Keratinocyte (primary cell): ENCODE results near the gene SOAT1. TPM values are rescaled to one million over a fixed set of nuclear protein-coding genes. Genes with fewer than 3 reads are reported as not detected.

ENCODE experiments used
- DNase-seq: peaks from one replicate; pipeline ENCODE4 v3.0.0-alpha.2; 2011; ENCODE audit warnings: low read depth, missing footprints, low spot score
- FAIRE-seq: peaks from 2 replicates; lab custom pipeline; 2011; peaks lifted over from hg19 to GRCh38; lab: Jason Lieb, UNC
- H2AFZ ChIP-seq: 2 replicates; pipeline ENCODE4 v1.6.0; 2012; ENCODE audit warnings: low read length, control low read depth, inconsistent platforms; ENCODE audit not compliant: control insufficient read depth
- H3K27ac ChIP-seq: 2 replicates; pipeline ENCODE4 v1.5.1; 2011; ENCODE audit warnings: low read length; ENCODE audit not compliant: control insufficient read depth, insufficient read depth
- H3K27me3 ChIP-seq: 3 replicates; pipeline ENCODE4 v1.6.0; 2011; ENCODE audit warnings: low read length; ENCODE audit not compliant: control insufficient read depth, insufficient read depth; ENCODE audit errors: extremely low read depth
- H3K36me3 ChIP-seq, 2 experiments: 2 replicates in 1 of 2; 3 replicates in 1 of 2; pipeline ENCODE4 v1.5.1; 2011; ENCODE audit warnings: low read length in 2 of 2, mild to moderate bottlenecking in 1 of 2; ENCODE audit not compliant: control insufficient read depth in 2 of 2, insufficient read depth in 2 of 2; ENCODE audit errors: extremely low read depth in 1 of 2
- H3K4me1 ChIP-seq: 3 replicates; pipeline ENCODE4 v1.5.1; 2011; ENCODE audit warnings: low read length; ENCODE audit not compliant: control insufficient read depth, insufficient read depth; ENCODE audit errors: extremely low read depth
- H3K4me2 ChIP-seq: 3 replicates; pipeline ENCODE4 v1.6.0; 2011; ENCODE audit warnings: low read depth, low read length; ENCODE audit not compliant: control insufficient read depth, insufficient read depth; ENCODE audit errors: extremely low read depth
- H3K4me3 ChIP-seq, 3 experiments: fragments of 200-600 bp in 1 of 3; sonication (generic) in 1 of 3; 2 replicates in 2 of 3; 3 replicates in 1 of 3; pipeline ENCODE4 v1.5.1; 2011 to 2016; ENCODE audit warnings: low read length in 3 of 3, mild to moderate bottlenecking in 3 of 3, control low read depth in 2 of 3, inconsistent platforms in 1 of 3, low read depth in 1 of 3, mixed read lengths in 1 of 3, mixed run types in 1 of 3, moderate library complexity in 1 of 3; ENCODE audit not compliant: control insufficient read depth in 2 of 3, insufficient read depth in 2 of 3; ENCODE audit errors: extremely low read depth in 1 of 3
- H3K79me2 ChIP-seq: 2 replicates; pipeline ENCODE4 v1.6.0; 2012; ENCODE audit warnings: low read length; ENCODE audit not compliant: control insufficient read depth, insufficient read depth
- H3K9ac ChIP-seq: 3 replicates; pipeline ENCODE4 v1.6.0; 2011; ENCODE audit warnings: low read length; ENCODE audit not compliant: control insufficient read depth, insufficient read depth; ENCODE audit errors: extremely low read depth
- H3K9me1 ChIP-seq: 3 replicates; pipeline ENCODE4 v1.6.0; 2011; ENCODE audit warnings: low read length; ENCODE audit not compliant: control insufficient read depth, insufficient read depth; ENCODE audit errors: extremely low read depth
- H3K9me3 ChIP-seq: 2 replicates; pipeline ENCODE4 v1.5.1; 2012; ENCODE audit warnings: low read depth, low read length; ENCODE audit not compliant: control insufficient read depth
- H4K20me1 ChIP-seq: 3 replicates; pipeline ENCODE4 v1.6.0; 2011; ENCODE audit warnings: low read length; ENCODE audit not compliant: control insufficient read depth, insufficient read depth; ENCODE audit errors: extremely low read depth
- EZH2 ChIP-seq: IDR thresholded peaks from one replicate; pipeline ENCODE4 v1.6.1; 2012; ENCODE audit warnings: inconsistent platforms, mild to moderate bottlenecking, low read length, moderate library complexity
- dilution Hi-C: fragments of 300-500 bp; cut with MboI; formaldehyde crosslinking; loops from one replicate; pipeline ENCODE4 v1.7.0; 2020; ENCODE audit warnings: low sequenced_read_pairs; ENCODE audit not compliant: extremely low pct_ligation_motif_present
- polyA plus RNA-seq, 5 experiments: library from polyadenylated mRNA; depleted of rRNA in 3 of 5; stranded (reverse) in 3 of 5; stranded (forward) in 1 of 5; unstranded in 1 of 5; fragments of >200 nt; gene quantifications; 1 replicate in 1 of 5; 2 replicates in 3 of 5; 3 replicates in 1 of 5; pipeline versions ENCODE4 v1.2.1 to v1.2.3, GENCODE V29; 2011 to 2012; ENCODE audit warnings: missing spikeins in 2 of 5, low read depth in 1 of 5, low replicate concordance in 1 of 5
- TF ChIP-seq, protein P1 (sequence below), 3 experiments: IDR thresholded peaks in 1 of 3; conservative IDR thresholded peaks in 1 of 3; optimal IDR thresholded peaks in 1 of 3; 2 replicates in 2 of 3; 3 replicates in 1 of 3; pipeline versions ENCODE3 to v1.5.1; 2011; ENCODE audit warnings: low read length in 3 of 3, mild to moderate bottlenecking in 3 of 3, moderate library complexity in 2 of 3, control low read depth in 1 of 3, inconsistent platforms in 1 of 3; ENCODE audit not compliant: insufficient read depth in 2 of 3; ENCODE audit errors: extremely low read depth in 1 of 3

The SOAT1 gene
- polyA plus RNA-seq, 1 donor (not counting 4 experiments of a cell fraction or from before 2014, with no cell fraction given): 62.9 TPM

DNA sequence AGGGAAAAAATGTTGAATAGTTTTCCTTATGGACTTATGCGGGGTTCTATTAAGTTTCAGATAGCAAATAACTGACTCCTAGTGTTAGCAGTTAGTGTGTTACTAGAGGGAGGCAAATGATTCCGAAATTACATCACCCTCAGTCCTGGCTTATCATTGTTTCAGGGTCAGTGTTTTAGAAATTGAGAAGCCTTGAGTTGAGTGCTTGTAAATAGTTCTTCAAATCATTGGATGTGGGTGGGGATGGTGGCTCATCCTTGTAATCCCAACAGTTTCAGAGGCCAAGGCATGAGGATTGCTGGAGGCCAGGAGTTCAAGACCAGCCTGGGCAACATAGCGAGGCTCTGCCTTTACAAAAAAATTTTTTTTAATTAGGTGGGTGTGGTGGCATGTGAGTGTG lies 21.3 kb downstream of the SOAT1 start:
- H3K4me1 ChIP-seq: peaks cover 14% of the 10 kb centered on the region
- H3K27ac ChIP-seq: no peak overlapping the region
- TF ChIP-seq, protein P1, sequence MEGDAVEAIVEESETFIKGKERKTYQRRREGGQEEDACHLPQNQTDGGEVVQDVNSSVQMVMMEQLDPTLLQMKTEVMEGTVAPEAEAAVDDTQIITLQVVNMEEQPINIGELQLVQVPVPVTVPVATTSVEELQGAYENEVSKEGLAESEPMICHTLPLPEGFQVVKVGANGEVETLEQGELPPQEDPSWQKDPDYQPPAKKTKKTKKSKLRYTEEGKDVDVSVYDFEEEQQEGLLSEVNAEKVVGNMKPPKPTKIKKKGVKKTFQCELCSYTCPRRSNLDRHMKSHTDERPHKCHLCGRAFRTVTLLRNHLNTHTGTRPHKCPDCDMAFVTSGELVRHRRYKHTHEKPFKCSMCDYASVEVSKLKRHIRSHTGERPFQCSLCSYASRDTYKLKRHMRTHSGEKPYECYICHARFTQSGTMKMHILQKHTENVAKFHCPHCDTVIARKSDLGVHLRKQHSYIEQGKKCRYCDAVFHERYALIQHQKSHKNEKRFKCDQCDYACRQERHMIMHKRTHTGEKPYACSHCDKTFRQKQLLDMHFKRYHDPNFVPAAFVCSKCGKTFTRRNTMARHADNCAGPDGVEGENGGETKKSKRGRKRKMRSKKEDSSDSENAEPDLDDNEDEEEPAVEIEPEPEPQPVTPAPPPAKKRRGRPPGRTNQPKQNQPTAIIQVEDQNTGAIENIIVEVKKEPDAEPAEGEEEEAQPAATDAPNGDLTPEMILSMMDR (optimal IDR thresholded peaks at IDR 0.05 in 1 of 3, IDR thresholded peaks at IDR 0.05 in 1 of 3, conservative IDR thresholded peaks at IDR 0.05 in 1 of 3; ENCODE audit: extremely low read depth in 1 of 3, insufficient read depth in 2 of 3, low read length in 3 of 3): no peak
- H3K36me3 ChIP-seq: peaks cover 3 to 8% of the 10 kb centered on the region in 2 experiments
- H2AFZ ChIP-seq: no peak overlapping the region
- H3K9ac ChIP-seq: no peak overlapping the region
- H3K4me2 ChIP-seq: no peak overlapping the region
- no peaks in the 10 kb centered on the region for H3K9me1 ChIP-seq
- peaks cover 67% of the 10 kb centered on the region for H3K79me2 ChIP-seq
- no peak for DNase-seq
- no peak for FAIRE-seq
- no peaks in the 10 kb centered on the region for H3K9me3 ChIP-seq
- no peaks in the 10 kb centered on the region for H3K27me3 ChIP-seq
- no peaks in the 10 kb centered on the region for H4K20me1 ChIP-seq
- dilution Hi-C loops: no loop called here
- H3K4me3 ChIP-seq: no peak overlapping the region

- no peak overlapping the region for H3K4me2 ChIP-seq
- no peaks in the 10 kb centered on the region for H3K9me3 ChIP-seq
- peaks cover 0 to 1% of the 10 kb centered on the region in 2 experiments for H3K36me3 ChIP-seq
- H3K9me1 ChIP-seq: no peaks in the 10 kb centered on the region
- no peak overlapping the region for H3K4me3 ChIP-seq
- dilution Hi-C loops: no loop called here
- no peaks in the 10 kb centered on the region for H4K20me1 ChIP-seq
- H2AFZ ChIP-seq: no peak overlapping the region
- H3K9ac ChIP-seq: no peak overlapping the region
- TF ChIP-seq, protein P1 (optimal IDR thresholded peaks at IDR 0.05 in 1 of 3, IDR thresholded peaks at IDR 0.05 in 1 of 3, conservative IDR thresholded peaks at IDR 0.05 in 1 of 3; ENCODE audit: extremely low read depth in 1 of 3, insufficient read depth in 2 of 3, low read length in 3 of 3): no peak
- TF ChIP-seq EZH2: no peak
- no peaks in the 10 kb centered on the region for H3K27me3 ChIP-seq
- no peaks in the 10 kb centered on the region for H3K4me1 ChIP-seq
- peaks cover 68% of the 10 kb centered on the region for H3K79me2 ChIP-seq
- FAIRE-seq (no peak), DNase-seq (no peak)
- H3K27ac ChIP-seq: no peak overlapping the region
Measured at GRCh38 chr1:179318491-179318890, 24.9 kb downstream of the SOAT1 start.
